Neural cell (in vitro differentiated cells): Measurements from ENCODE around the gene TIRAP.

Source experiments
- CTCF ChIP-seq: fragments of 450-650 bp; IDR thresholded peaks from 2 replicates; pipeline ENCODE4 v1.5.1; 2014; ENCODE audit warnings: antibody characterized with exemption, mild to moderate bottlenecking, moderate library complexity; ENCODE audit not compliant: poor library complexity, severe bottlenecking
- EP300 ChIP-seq: fragments of 450-650 bp; conservative IDR thresholded peaks from 2 replicates; pipeline ENCODE4 v1.6.1; 2014; ENCODE audit warnings: antibody characterized with exemption, mild to moderate bottlenecking, moderate library complexity; ENCODE audit not compliant: poor library complexity, severe bottlenecking
- POLR2AphosphoS5 ChIP-seq: IDR thresholded peaks from 2 replicates; pipeline ENCODE4 v1.6.1; 2012
- RAD21 ChIP-seq: fragments of 450-650 bp; conservative IDR thresholded peaks from 2 replicates; pipeline ENCODE4 v1.6.1; 2014; ENCODE audit warnings: antibody characterized with exemption, mild to moderate bottlenecking, moderate library complexity

- TF ChIP-seq CTCF (no peak), EP300 (no peak), RAD21 (no peak), POLR2AphosphoS5 (no peak)
Observed at GRCh38 chr11:126340960-126341606, 58.2 kb downstream of the TIRAP start.
